ENCODE results near the gene GFAP. TPM values are rescaled to one million over a fixed set of nuclear protein-coding genes. Genes with fewer than 3 reads are reported as not detected.

GFAP gene
- 0.29 to 1.3 TPM (median 0.61 TPM) in 5 replicates for total RNA-seq (2022; extraction: Qiagen RNA extraction; ENCODE audit: low read depth)

GRCh38 chr17:44915321-44915726 lies at the start of gene GFAP:
GFAP (minus strand) TSS chr17:44915500; CDS start chr17:44915486, 14 bp downstream.

DNA sequence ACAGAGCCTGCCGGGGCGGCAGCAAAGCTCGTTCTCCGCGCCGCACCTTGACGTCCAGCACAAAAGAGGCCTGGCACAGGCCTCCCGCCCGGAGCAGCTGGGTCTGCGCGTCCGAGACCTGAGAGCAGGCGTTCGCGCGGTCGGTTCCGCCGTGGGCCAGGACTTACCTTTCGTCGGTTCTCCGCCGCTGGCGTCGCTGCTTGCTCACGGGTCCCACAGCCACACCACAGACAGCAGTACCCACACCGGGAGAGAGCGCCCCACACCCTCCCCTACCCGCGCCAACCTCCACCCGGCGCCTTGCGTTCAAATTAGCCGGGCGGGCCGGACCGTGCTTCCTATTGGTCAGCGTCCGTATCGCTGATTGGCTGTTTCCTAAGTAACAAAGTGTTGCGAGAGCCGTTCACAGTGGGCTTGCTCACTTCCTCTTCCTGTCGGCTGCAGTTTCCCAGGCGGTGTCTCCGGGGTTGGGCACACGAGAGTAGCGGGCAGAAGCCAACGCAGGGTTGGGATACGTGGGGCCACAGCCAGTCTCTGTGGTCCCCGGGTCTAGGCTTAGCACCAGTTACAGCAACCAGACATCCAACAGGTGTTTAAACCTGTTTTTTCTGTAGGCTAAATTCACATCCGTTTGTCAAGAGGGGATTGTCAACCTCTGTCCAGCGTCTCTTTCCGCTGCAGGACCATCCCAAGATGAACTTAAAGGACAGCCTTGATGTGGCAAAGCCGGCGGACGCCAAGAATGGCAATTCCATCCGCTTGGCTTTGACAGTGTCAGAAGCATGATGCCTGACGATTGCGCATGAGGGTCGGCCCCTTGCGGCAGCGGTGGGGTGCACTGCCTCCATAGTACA lies 32.4 kb upstream of the GFAP start, which contains the start of gene KIF18B:
Gene KIF18B (minus strand): TSS at position 313 of the 854 bp plus-strand sequence. CDS start 11,429 bp downstream, outside the sequence.

DNA sequence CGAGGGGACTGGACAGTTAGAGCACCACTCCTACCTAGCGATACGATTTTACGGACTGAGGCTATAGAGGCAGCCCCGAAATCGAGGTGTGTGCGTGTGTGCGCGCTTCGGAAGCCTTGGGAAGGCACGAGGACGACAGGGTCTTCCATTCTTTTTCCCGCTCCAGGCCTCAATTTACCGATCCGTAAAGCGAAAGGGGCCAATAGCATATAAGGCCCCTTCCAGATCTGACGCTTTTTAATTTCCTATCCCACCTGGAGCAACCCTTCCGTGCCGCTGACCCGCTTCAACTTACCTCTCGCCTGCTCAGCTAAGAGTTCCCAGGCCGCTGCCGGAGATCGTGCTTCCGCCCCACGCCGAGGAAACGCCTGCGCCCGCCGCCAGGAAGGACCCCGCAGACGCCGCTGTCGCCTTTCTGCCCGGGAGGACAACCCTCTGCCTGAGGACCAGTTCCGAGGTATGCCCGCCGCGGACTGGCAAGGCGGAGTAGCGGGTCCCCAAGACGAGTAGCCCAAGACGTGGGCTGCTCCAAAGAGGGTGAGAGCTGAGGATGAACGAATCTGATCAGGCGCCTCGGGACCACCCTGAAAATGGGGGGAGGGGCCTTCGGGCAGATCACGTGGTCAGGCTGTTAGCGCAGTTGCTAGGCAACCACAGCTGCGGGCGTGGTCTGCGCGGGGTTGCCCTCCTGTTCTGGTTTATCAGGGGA lies 16.1 kb downstream of the GFAP start, which contains the start of gene EFTUD2:
Gene EFTUD2 (minus strand): TSS at position 372 of the 709 bp plus-strand sequence. CDS start 4,924 bp downstream, outside the sequence.

Other genes with a start within 250 kb of the GFAP start
- 21.6 to 42.5 TPM (median 31.2 TPM) in 5 replicates for gene CCDC43, start 225.7 kb downstream of the GFAP start, total RNA-seq (2022; extraction: Qiagen RNA extraction; ENCODE audit: low read depth)
- gene DBF4B, start 206.8 kb downstream of the GFAP start, total RNA-seq (2022; extraction: Qiagen RNA extraction; ENCODE audit: low read depth) = 24.8 to 31.7 TPM (median 29.4 TPM) in 5 replicates
- gene ADAM11, start 156.5 kb downstream of the GFAP start, total RNA-seq (2022; extraction: Qiagen RNA extraction; ENCODE audit: low read depth) = 1.9 to 2.5 TPM (median 2.2 TPM) in 5 replicates
- 31.8 to 39.3 TPM (median 36.7 TPM) in 5 replicates for gene GJC1, start 85.2 kb downstream of the GFAP start, total RNA-seq (2022; extraction: Qiagen RNA extraction; ENCODE audit: low read depth)
- gene HIGD1B, start 67.6 kb downstream of the GFAP start, total RNA-seq (2022; extraction: Qiagen RNA extraction; ENCODE audit: low read depth) = not detected in 5 replicates
- gene EFTUD2, start 16.1 kb downstream of the GFAP start, total RNA-seq (2022; extraction: Qiagen RNA extraction; ENCODE audit: low read depth) = 140 to 187 TPM (median 159 TPM) in 5 replicates
- gene KIF18B, start 32.3 kb upstream of the GFAP start, total RNA-seq (2022; extraction: Qiagen RNA extraction; ENCODE audit: low read depth) = 27.9 to 41.2 TPM (median 36.3 TPM) in 5 replicates
- gene C1QL1, start 52.8 kb upstream of the GFAP start, total RNA-seq (2022; extraction: Qiagen RNA extraction; ENCODE audit: low read depth) = 15.6 to 36.2 TPM (median 31.7 TPM) in 5 replicates
- gene DCAKD, start 136.1 kb upstream of the GFAP start, total RNA-seq (2022; extraction: Qiagen RNA extraction; ENCODE audit: low read depth) = 15.9 to 22.3 TPM (median 20.5 TPM) in 5 replicates
- 163 to 409 TPM (median 178 TPM) in 5 replicates for gene NMT1, start 145.8 kb upstream of the GFAP start, total RNA-seq (2022; extraction: Qiagen RNA extraction; ENCODE audit: low read depth)
- 151 to 229 TPM (median 208 TPM) in 5 replicates for gene PLCD3, start 217.0 kb upstream of the GFAP start, total RNA-seq (2022; extraction: Qiagen RNA extraction; ENCODE audit: low read depth)
- 5.6 to 8.8 TPM (median 8.2 TPM) in 5 replicates for gene ACBD4, start 220.2 kb upstream of the GFAP start, total RNA-seq (2022; extraction: Qiagen RNA extraction; ENCODE audit: low read depth)
- 42.2 to 49.3 TPM (median 47.7 TPM) in 5 replicates for gene HEXIM1, start 233.0 kb upstream of the GFAP start, total RNA-seq (2022; extraction: Qiagen RNA extraction; ENCODE audit: low read depth)
- 13.3 to 17.1 TPM (median 15.6 TPM) in 5 replicates for gene HEXIM2, start 246.4 kb upstream of the GFAP start, total RNA-seq (2022; extraction: Qiagen RNA extraction; ENCODE audit: low read depth)

All from A549 treated with RU486 at 1 μM for 4 hours (cell line).